Thoracic aorta (tissue), 2 donors: Measurements from ENCODE around the gene PXMP2. TPM values are rescaled to one million over a fixed set of nuclear protein-coding genes. Genes with fewer than 3 reads are reported as not detected.

Source experiments
- ATAC-seq: fragments of 150-250 bp; one replicate; pipeline ENCODE4 v1.8.0; 2017; ENCODE audit warnings: low read depth; ENCODE audit not compliant: insufficient number of reproducible peaks, low FRiP score
- DNase-seq: peaks from one replicate; pipeline ENCODE4 v3.0.0-alpha.2; 2020; ENCODE audit warnings: low spot score
- H3K27ac ChIP-seq, 2 donors: fragments of 200-600 bp; sonication (generic); 1 replicate in 1 of 2; 2 replicates in 1 of 2; pipeline ENCODE4 v1.5.1; 2016; ENCODE audit warnings: mild to moderate bottlenecking in 2 of 2, moderate library complexity in 2 of 2
- H3K27me3 ChIP-seq: fragments of 200-600 bp; sonication (generic); replicated peaks from 2 replicates; pipeline ENCODE4 v1.6.0; 2016; ENCODE audit warnings: mild to moderate bottlenecking; ENCODE audit not compliant: insufficient read depth
- H3K36me3 ChIP-seq: fragments of 200-600 bp; sonication (generic); one replicate; pipeline ENCODE4 v1.5.1; 2016
- H3K4me1 ChIP-seq, 2 donors: fragments of 200-600 bp; sonication (generic); 1 replicate in 1 of 2; 2 replicates in 1 of 2; pipeline versions ENCODE4 v1.5.1 to v1.6.0; 2016; ENCODE audit warnings: low read depth in 2 of 2, mild to moderate bottlenecking in 1 of 2; ENCODE audit not compliant: control insufficient read depth in 1 of 2
- H3K4me3 ChIP-seq: fragments of 200-600 bp; sonication (generic); 2 replicates; pipeline ENCODE4 v1.5.1; 2016; ENCODE audit warnings: mild to moderate bottlenecking
- H3K9me3 ChIP-seq: fragments of 200-600 bp; sonication (generic); 2 replicates; pipeline ENCODE4 v1.5.1; 2016
- CTCF ChIP-seq: fragments of 200-600 bp; sonication (generic); IDR thresholded peaks from one replicate; pipeline ENCODE4 v1.5.1; 2019; ENCODE audit warnings: antibody characterized with exemption
- total RNA-seq, 2 donors: library from RNA; depleted of rRNA; stranded (reverse); fragments of >200 nt; gene quantifications; one replicate each; pipeline versions ENCODE4 v1.1.0 to v1.2.3, GENCODE V29; 2016

Gene PXMP2
- total RNA-seq, 2 donors from 2014 or later, result 56.9 to 62.7 TPM

GRCh38 chr12:132657004-132657727, 30.2 kb upstream of the PXMP2 start:
- no peak for DNase-seq
- Histone ChIP-seq H3K27ac (no peak overlapping the region), H3K9me3 (no peaks in the 10 kb centered on the region), H3K36me3 (peaks cover 46% of the 10 kb centered on the region), H3K27me3 (no peaks in the 10 kb centered on the region), H3K4me1 (no peaks in the 10 kb centered on the region), H3K4me3 (no peak overlapping the region)
- no peak for TF ChIP-seq CTCF
- no peak for ATAC-seq

DNA sequence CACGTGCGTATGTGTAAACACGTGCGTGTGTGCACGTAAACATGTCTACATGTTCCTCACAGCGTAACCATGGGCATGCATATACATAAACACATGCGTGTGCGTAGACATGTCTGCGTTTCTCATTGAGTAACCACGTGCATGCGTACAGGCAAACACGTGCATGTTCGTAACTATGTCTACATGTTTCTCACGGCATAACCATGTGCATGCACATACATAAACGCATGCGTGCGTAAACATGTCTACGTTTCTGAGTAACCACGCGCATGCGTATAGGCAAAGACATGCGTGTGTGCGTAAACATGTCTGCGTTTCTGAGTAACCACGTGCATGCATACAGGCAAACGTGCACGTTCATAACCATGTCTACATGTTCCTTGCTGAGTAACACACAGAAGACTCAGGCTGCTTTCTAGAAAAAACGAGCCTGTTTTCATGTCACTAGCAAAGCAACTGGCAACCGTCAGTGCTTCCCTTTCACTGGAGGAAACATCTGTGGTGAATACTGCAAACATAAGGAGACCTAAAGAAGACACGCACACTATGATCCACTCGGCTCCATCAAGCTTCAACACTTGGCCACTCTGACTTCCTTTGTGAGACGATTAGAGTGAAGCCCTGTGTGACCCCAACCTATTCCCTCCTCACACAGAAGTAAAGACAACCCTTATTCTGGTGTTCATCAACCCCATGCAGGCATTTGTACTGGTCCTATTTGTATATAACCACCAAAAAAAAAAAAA, 29.1 kb upstream of the PXMP2 start:
- ATAC-seq (no peak), DNase-seq (no peak)
- no peak overlapping the region for H3K27ac ChIP-seq
- no peak for TF ChIP-seq CTCF
- H3K4me1 ChIP-seq, result no peaks in the 10 kb centered on the region
- peaks cover 52% of the 10 kb centered on the region for H3K36me3 ChIP-seq
- H3K9me3 ChIP-seq, result no peaks in the 10 kb centered on the region
- H3K27me3 ChIP-seq, result no peaks in the 10 kb centered on the region
- H3K4me3 ChIP-seq, result no peak overlapping the region

- Histone ChIP-seq H3K9me3 (no peaks in the 10 kb centered on the region), H3K36me3 (peaks cover 58% of the 10 kb centered on the region), H3K4me1 (no peaks in the 10 kb centered on the region), H3K27me3 (no peaks in the 10 kb centered on the region), H3K4me3 (no peak overlapping the region), H3K27ac (no peak overlapping the region)
- no peak for ATAC-seq
- DNase-seq, result no peak
- no peak for TF ChIP-seq CTCF
These were observed 28.2 kb upstream of the PXMP2 start for GRCh38 chr12:132659146-132659545.

GRCh38 chr12:132660052-132660451, 27.3 kb upstream of the PXMP2 start:
- ATAC-seq (no peak), DNase-seq (no peak)
- Histone ChIP-seq H3K36me3 (peaks cover 67% of the 10 kb centered on the region), H3K4me1 (no peaks in the 10 kb centered on the region), H3K4me3 (no peak overlapping the region), H3K9me3 (no peaks in the 10 kb centered on the region), H3K27ac (no peak overlapping the region), H3K27me3 (no peaks in the 10 kb centered on the region)
- no peak for TF ChIP-seq CTCF

GRCh38 chr12:132660996-132661395, 26.4 kb upstream of the PXMP2 start:
- Histone ChIP-seq H3K27ac (no peak overlapping the region), H3K27me3 (no peaks in the 10 kb centered on the region), H3K9me3 (no peaks in the 10 kb centered on the region), H3K4me1 (no peaks in the 10 kb centered on the region), H3K36me3 (peaks cover 69% of the 10 kb centered on the region), H3K4me3 (no peak overlapping the region)
- DNase-seq (no peak), ATAC-seq (no peak)
- no peak for TF ChIP-seq CTCF
